ENCODE measurements around the gene TMEM250. TPM values are rescaled to one million over a fixed set of nuclear protein-coding genes. Genes with fewer than 3 reads are reported as not detected.

TMEM250 gene
- total RNA-seq, 1 donor from 2014 or later, result 37.4 TPM

- no peaks in the 10 kb centered on the region for H3K36me3 Mint-ChIP-seq (ENCODE audit: low read depth)
- peaks cover 8% of the 10 kb centered on the region for H3K4me1 Mint-ChIP-seq
- no peak for DNase-seq (ENCODE audit: low read depth, low spot score)
- no peak overlapping the region for H3K27ac Mint-ChIP-seq (ENCODE audit: unreplicated experiment)
- no peak overlapping the region for H3K4me3 Mint-ChIP-seq
- no peaks in the 10 kb centered on the region for H3K9me3 Mint-ChIP-seq
- peaks cover 30% of the 10 kb centered on the region for H3K27me3 Mint-ChIP-seq (ENCODE audit: low read depth)
- TF ChIP-seq CTCF (conservative IDR thresholded peaks at IDR 0.05), result no peak
These were observed 23.2 kb upstream of the TMEM250 start for GRCh38 chr9:136141682-136142413.

GRCh38 chr9:136140966-136141365 lies 22.3 kb upstream of the TMEM250 start:
- no peak for DNase-seq (ENCODE audit: low read depth, low spot score)
- H3K27me3 Mint-ChIP-seq (ENCODE audit: low read depth), result peaks cover 28% of the 10 kb centered on the region
- peak overlapping the region; percentile 49 for H3K4me3 Mint-ChIP-seq
- no peak overlapping the region for H3K27ac Mint-ChIP-seq (ENCODE audit: unreplicated experiment)
- no peak for TF ChIP-seq CTCF (conservative IDR thresholded peaks at IDR 0.05)
- peaks cover 8% of the 10 kb centered on the region for H3K4me1 Mint-ChIP-seq
- no peaks in the 10 kb centered on the region for H3K36me3 Mint-ChIP-seq (ENCODE audit: low read depth)
- no peaks in the 10 kb centered on the region for H3K9me3 Mint-ChIP-seq

GRCh38 chr9:136140046-136140445 lies 21.4 kb upstream of the TMEM250 start:
- H3K9me3 Mint-ChIP-seq, result no peaks in the 10 kb centered on the region
- no peak for TF ChIP-seq CTCF (conservative IDR thresholded peaks at IDR 0.05)
- no peak for DNase-seq (ENCODE audit: low read depth, low spot score)
- H3K4me3 Mint-ChIP-seq, result no peak overlapping the region
- peaks cover 8% of the 10 kb centered on the region for H3K4me1 Mint-ChIP-seq
- no peaks in the 10 kb centered on the region for H3K36me3 Mint-ChIP-seq (ENCODE audit: low read depth)
- peaks cover 29% of the 10 kb centered on the region for H3K27me3 Mint-ChIP-seq (ENCODE audit: low read depth)
- no peak overlapping the region for H3K27ac Mint-ChIP-seq (ENCODE audit: unreplicated experiment)

GRCh38 chr9:136138566-136138965 lies 19.9 kb upstream of the TMEM250 start:
- peaks cover 13% of the 10 kb centered on the region for H3K4me1 Mint-ChIP-seq
- no peak overlapping the region for H3K27ac Mint-ChIP-seq (ENCODE audit: unreplicated experiment)
- peaks cover 33% of the 10 kb centered on the region for H3K27me3 Mint-ChIP-seq (ENCODE audit: low read depth)
- no peaks in the 10 kb centered on the region for H3K9me3 Mint-ChIP-seq
- DNase-seq (ENCODE audit: low read depth, low spot score), result no peak
- no peaks in the 10 kb centered on the region for H3K36me3 Mint-ChIP-seq (ENCODE audit: low read depth)
- TF ChIP-seq CTCF (conservative IDR thresholded peaks at IDR 0.05), result peak; percentile 53
- no peak overlapping the region for H3K4me3 Mint-ChIP-seq

- Mint-ChIP-seq H3K9me3 (no peaks in the 10 kb centered on the region), H3K4me3 (no peak overlapping the region), H3K27ac (ENCODE audit: unreplicated experiment) (no peak overlapping the region), H3K4me1 (peaks cover 13% of the 10 kb centered on the region), H3K36me3 (ENCODE audit: low read depth) (no peaks in the 10 kb centered on the region), H3K27me3 (ENCODE audit: low read depth) (peaks cover 35% of the 10 kb centered on the region)
- TF ChIP-seq CTCF (conservative IDR thresholded peaks at IDR 0.05), result no peak
- no peak for DNase-seq (ENCODE audit: low read depth, low spot score)
These were observed 18.9 kb upstream of the TMEM250 start for GRCh38 chr9:136137321-136138265.
